Adrenal gland (tissue), 5 donors: ENCODE data around the gene SLC38A5.
"Not testable (repeated sequence)": the region's sequence is repeated elsewhere in the genome, so short reads cannot be mapped to it uniquely, and the experiment has no call there.

ENCODE experiments used
- POLR2A ChIP-seq, 2 donors: fragments of 450-650 bp; IDR thresholded peaks; one replicate each; pipeline ENCODE4 v1.6.1; 2017; ENCODE audit warnings: antibody characterized with exemption in 2 of 2, mild to moderate bottlenecking in 2 of 2, moderate library complexity in 1 of 2
- TF ChIP-seq, protein P1 (sequence below), 6 experiments: fragments of 450-650 bp in 4 of 6; fragments of 200-600 bp in 2 of 6; sonication (generic) in 1 of 6; IDR thresholded peaks; 1 replicate in 5 of 6; 2 replicates in 1 of 6; pipeline versions ENCODE4 v1.5.1 to v1.8.0; 2016 to 2021; ENCODE audit warnings: antibody characterized with exemption in 6 of 6, mild to moderate bottlenecking in 2 of 6, moderate library complexity in 1 of 6
- donor health status: DM: no; HTN: no; CAD: no.

GRCh38 chrX:48433713-48434112 is 36.3 kb downstream of the SLC38A5 start:
- TF ChIP-seq POLR2A (IDR thresholded peaks at IDR 0.05): not testable (repeated sequence)
- TF ChIP-seq, protein P1, sequence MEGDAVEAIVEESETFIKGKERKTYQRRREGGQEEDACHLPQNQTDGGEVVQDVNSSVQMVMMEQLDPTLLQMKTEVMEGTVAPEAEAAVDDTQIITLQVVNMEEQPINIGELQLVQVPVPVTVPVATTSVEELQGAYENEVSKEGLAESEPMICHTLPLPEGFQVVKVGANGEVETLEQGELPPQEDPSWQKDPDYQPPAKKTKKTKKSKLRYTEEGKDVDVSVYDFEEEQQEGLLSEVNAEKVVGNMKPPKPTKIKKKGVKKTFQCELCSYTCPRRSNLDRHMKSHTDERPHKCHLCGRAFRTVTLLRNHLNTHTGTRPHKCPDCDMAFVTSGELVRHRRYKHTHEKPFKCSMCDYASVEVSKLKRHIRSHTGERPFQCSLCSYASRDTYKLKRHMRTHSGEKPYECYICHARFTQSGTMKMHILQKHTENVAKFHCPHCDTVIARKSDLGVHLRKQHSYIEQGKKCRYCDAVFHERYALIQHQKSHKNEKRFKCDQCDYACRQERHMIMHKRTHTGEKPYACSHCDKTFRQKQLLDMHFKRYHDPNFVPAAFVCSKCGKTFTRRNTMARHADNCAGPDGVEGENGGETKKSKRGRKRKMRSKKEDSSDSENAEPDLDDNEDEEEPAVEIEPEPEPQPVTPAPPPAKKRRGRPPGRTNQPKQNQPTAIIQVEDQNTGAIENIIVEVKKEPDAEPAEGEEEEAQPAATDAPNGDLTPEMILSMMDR (IDR thresholded peaks at IDR 0.05): not testable (repeated sequence)
